Tibial nerve (tissue), 3 donors: ENCODE measurements around the gene MCF2L.

ENCODE experiments used
- POLR2A ChIP-seq, 2 donors: fragments of 450-650 bp; IDR thresholded peaks; one replicate each; pipeline ENCODE4 v1.6.1; 2017; ENCODE audit warnings: antibody characterized with exemption in 2 of 2, mild to moderate bottlenecking in 2 of 2, moderate library complexity in 2 of 2
- TF ChIP-seq, protein P1 (sequence below), 5 experiments: fragments of 200-600 bp in 3 of 5; fragments of 450-650 bp in 2 of 5; sonication (generic) in 3 of 5; IDR thresholded peaks; one replicate each; pipeline ENCODE4 v1.5.1; 2016 to 2019; ENCODE audit warnings: antibody characterized with exemption in 5 of 5, mild to moderate bottlenecking in 3 of 5, moderate library complexity in 2 of 5

DNA sequence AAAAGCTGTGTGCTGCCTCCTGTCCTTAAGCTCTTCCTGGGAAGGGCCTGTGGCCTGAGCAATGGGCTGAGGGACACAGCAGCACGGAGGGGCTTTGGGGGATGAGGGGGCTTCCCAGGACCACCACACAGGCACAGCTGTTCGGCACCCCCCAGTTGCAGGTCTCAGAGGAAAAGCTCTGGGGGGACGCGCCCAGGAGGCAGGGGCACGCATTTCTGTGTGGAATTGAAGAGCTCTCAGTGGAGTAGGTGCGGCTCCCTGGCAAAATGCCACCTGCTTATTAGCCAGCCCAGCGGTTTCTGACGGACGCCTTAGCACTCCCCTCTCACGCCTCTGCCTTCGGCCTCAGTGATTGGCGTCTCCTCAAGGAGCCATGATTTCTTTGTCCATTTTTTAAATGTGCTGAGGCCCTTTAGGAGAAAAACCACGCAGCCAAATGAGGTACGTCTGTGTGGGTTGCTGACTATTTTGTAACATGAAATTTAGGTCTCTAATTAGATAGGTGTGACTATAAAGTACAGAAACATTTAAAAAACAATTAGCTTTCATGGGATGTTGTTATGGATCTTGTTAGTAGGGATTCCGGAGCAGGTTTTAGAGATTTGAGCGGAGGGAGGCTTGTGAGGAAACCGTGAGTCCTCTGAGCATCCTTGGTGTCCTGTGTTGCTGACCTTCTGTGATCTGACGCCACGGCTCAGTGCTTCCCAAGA lies 4.0 kb downstream of the MCF2L start:
- no peak for TF ChIP-seq POLR2A (IDR thresholded peaks at IDR 0.05)
- TF ChIP-seq, protein P1, sequence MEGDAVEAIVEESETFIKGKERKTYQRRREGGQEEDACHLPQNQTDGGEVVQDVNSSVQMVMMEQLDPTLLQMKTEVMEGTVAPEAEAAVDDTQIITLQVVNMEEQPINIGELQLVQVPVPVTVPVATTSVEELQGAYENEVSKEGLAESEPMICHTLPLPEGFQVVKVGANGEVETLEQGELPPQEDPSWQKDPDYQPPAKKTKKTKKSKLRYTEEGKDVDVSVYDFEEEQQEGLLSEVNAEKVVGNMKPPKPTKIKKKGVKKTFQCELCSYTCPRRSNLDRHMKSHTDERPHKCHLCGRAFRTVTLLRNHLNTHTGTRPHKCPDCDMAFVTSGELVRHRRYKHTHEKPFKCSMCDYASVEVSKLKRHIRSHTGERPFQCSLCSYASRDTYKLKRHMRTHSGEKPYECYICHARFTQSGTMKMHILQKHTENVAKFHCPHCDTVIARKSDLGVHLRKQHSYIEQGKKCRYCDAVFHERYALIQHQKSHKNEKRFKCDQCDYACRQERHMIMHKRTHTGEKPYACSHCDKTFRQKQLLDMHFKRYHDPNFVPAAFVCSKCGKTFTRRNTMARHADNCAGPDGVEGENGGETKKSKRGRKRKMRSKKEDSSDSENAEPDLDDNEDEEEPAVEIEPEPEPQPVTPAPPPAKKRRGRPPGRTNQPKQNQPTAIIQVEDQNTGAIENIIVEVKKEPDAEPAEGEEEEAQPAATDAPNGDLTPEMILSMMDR (IDR thresholded peaks at IDR 0.05): no peak
